Inferior parietal cortex (tissue), 1 donor: Measurements from ENCODE around the gene SH3TC1.

Experiments used
- DNase-seq: peaks from one replicate; pipeline ENCODE4 v3.0.0-alpha.2; 2016; ENCODE audit errors: extremely low spot score

SH3TC1 gene

DNA sequence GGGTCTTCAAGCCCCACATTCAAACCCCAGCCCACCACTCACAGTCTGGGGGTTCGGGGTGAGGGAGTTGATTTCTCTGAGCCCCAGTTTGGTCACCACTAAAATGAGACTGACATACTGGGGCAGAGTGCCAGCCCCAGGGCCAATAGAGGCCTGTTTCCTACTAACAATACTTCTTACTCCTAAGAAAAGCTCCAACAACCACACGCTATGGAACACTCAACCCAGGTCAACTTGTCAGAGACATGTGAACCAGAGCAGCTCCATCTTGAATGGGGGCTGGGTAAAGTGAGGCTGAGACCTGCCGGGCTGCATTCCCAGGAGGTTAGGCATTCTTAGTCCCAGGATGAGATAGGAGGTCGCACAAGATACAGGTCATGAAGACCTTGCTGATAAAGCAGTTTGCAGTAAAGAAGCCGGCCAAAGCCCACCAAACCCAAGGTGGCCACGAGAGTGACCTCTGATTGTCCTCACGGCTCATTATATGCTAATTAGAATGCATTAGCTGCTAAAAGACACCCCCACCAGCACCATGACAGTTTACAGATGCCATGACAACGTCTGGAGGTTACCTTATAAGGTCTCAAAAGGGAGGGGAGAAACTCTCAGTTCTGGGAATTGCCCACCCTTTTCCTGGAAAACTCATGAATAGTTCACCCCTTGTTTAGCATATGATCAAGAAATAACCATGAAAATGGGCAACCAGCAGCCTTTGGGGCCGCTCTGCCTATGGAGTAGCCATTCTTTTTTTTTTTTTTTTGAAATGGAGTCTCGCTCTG, 43.9 kb downstream of the SH3TC1 start:
- no peak for DNase-seq

DNA sequence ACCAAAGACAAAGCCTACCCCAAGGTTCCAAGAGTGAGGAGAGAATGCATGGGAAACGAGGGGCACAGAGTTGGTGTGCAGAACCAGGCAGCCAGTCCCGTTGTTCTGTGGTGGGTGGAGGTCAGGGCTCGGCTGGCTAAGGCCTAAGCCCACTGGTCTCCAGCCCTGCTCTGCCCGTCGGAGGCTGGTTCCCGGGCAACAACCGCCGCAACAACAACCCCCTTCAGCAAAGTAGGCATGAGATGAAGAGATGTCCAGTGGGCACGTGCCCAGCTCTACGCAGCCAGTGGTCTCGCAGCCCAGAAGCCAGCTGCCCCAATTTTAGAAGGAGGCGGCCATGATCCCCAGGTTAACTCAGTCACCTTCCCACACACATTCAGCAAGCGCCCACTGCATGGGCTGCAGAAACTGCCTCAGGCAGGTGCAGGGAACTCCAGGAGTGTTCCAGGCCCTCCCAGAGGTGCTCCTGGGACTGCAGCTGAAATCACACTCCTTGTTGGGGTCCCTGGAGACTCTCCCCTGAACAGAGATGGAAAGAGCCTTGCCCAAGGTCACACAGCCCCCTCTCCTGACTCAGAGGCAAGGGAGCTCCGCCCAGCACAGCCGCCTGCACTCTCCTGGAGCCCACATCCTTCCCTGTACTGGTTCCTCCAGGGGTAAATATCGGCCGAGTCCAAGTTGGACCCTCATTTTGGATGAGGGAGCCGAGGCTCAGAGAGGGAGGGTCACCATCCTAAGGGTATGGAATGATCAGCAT, 45.1 kb downstream of the SH3TC1 start:
- no peak for DNase-seq

DNA sequence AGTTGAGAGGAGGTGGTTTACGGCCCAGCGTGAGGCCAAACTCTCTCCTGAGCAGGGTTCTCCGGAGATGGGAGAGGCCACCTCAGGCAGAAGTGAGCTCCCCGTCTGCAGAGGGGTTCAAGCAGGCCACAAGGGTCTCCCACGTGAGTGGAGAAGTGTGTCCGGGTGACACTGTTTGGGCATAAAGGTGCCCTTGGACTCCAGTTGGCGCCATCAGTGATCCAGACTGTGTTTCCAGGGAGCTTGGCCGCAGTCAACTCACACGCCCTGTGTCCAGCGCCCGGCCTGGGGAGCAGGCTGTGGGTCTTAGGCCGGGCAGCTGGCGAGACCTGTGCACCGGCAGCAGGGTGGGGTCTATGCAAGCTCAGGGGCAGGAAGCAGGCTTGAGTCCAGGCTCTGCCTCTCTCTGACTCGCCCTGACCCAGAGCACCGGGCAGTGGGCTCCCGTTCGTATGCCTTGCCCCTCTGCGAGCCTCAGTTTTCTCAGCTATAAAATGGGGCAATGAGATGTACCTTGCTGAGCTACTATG, 45.9 kb downstream of the SH3TC1 start:
- DNase-seq, result no peak

DNA sequence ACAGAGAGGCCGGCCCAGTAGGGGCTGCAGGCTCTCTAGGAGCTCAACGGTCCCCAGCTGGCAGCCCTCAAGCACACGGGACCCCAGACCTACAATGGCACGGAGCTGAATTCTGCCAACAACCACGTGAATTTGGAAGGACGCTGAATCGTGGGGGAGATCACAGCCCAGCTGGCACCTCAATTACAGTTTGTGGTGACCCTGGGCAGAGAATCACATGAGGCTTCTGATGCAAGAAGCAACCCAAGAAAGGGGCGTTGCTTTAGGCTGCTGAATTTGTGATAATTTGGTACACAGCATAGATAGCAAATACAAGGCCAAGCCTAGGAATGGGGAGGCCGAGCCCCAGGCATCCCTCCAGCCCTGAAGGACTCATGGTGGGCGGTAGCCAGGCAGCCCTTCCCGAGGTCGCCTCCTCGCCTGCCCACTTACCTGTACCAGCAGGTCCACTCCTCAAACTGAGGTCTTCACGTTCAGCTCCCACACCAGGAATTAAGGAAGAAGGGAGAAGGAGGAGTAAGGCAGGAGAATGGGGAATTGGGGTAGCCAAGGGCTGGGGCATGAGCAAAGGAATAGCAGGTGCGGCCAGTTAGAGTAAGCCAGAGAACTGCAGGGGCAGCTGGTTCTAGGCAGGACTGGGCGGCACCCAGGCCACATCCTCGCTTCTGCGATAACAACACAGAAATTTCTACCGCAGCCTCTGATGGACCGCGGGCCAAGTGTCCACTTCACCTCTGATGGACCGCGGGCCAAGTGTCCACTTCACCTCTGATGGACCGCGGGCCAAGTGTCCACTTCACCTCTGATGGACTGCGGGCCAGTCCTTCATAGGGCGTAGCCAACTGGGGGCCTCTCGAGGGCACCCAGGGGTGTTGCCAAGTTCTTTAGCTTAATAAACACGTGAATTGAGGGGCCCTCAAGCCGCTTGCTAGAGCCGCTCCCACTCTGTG, 47.1 kb downstream of the SH3TC1 start:
- no peak for DNase-seq

DNA sequence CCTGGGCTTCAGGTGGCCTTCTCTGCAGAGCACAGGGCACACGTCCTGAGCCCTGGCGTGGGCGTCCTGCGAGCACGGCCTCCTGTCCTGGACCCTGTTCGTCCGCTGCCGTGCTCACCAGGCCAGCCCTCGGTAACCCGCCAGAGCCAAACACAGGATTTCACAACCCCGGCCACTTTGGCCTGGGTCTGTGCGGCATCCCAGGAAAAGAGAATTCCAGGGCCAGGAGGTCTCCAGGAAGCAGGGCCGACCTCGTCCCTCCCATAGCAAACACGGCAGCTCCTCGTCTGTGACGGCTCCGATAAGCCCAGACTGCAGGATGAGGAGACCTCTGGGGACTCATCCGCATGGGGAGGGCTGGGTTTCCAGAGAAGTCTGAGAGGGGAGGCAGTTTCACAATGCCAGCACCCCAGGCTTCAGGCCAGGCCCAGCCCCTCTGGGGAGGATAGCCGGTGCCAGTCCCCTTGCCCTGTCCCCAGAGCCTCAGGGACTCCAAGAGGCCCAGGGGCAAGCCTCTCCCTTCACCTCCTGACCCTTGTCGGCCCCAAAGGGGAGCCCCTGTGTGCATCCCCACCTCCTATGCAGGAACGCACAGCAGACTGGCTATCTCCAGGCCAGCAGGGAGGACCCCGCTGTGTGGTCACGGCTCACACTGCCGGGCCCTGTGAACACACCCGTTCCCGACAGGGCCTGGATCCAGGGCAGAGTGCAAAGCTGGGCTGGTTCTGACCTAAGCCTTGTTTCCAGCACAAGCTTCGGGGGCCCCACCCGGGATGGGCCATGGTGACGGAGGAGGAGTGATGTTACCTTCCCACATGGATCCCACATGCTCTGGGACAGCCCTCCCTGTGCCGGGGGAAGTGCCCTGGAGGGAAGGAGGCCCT, 48.2 kb downstream of the SH3TC1 start:
- no peak for DNase-seq

DNA sequence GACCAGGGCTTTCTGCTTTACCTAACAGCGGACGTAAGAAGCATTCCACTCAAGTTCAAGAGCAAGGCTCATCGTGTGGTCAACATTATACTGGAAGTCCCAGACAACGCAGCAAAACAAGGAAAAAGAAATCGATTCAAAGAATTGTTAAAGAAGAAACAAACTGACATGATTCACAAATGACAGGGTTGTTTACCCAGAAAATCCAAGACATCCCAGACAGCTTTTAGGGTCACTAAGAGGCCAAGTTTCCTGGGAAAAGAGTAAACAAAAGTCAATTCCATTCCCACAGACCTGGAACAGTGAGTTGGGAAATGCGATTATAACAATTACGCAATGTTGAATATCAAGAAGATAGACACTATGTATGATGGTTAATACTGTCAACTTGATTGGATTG, 49.0 kb downstream of the SH3TC1 start:
- DNase-seq, result no peak

DNA sequence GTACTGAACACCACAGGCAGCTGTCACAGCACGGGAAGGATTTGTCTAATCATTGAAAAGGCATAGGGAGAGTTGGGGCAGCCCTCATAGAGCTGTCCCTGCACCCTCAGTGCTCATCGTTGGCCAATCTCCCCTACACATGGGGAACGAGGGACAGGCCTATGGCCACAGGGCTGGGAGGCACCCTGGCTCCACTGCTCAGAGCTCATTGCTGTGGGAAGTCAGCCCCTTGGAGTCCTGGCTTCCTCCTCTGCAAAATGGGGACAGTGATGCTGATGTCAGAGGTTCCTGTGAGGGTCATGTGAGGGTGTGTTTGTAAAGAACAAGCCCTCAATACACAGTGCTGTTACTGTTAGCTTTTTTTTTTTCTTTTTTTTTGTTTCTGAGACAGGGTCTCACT, 51.1 kb downstream of the SH3TC1 start:
- DNase-seq, result no peak

DNA sequence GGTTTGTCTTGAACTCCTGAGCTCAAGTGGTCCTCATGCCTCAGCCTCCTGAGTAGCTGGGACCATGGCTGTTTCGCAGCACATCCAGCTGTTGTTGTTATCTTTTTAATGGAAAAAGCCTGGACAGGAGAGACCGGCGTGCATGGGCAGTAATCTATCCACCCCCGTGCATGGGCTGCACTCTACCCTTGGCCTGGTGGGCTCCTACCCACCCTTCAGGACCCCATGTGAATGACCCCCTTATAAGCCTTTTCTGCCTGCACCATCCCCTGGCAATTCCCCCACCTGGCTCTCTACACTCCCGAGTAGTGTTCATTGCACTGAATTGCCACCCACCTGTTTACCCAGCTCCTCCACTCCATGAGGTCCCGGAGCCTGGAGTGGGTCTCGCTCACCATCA, 51.5 kb downstream of the SH3TC1 start:
- no peak for DNase-seq

DNA sequence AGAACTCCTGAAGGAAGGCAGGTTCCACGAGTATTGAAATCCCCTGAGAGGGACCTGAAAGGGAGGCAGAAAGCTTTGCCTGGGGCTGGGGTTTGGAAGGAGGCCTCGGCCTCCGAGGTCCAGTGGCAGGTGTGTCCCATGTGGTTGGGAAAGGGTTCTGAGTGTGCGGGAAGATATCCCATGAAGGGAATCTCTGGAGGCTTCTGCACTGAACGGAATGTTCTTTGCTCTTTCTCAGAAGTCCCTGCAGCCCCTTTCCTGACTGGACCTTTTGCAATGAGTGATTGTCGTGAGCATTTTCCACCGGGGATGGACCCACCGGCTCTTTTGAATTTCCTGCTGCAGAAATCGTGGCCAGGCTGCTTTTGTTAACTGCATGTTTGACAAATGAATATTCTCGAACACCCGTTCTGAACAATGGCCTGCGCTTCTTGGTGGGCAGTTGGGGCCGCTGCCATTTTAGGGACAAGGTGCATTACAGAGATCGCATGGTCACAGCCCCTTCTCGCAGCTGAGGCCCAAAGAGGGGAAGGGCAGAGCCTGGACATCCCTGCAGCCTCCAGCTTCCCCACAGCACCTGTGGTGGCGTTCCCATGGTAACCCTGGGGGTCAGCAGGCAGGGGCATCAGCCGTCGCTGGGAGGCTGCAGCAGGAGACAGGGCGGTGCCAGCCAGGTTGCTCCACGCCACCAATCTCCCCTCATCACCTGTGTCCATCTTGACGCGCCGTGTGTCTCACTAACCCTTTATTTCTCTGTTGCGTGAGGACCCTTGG, 52.2 kb downstream of the SH3TC1 start:
- no peak for DNase-seq

DNA sequence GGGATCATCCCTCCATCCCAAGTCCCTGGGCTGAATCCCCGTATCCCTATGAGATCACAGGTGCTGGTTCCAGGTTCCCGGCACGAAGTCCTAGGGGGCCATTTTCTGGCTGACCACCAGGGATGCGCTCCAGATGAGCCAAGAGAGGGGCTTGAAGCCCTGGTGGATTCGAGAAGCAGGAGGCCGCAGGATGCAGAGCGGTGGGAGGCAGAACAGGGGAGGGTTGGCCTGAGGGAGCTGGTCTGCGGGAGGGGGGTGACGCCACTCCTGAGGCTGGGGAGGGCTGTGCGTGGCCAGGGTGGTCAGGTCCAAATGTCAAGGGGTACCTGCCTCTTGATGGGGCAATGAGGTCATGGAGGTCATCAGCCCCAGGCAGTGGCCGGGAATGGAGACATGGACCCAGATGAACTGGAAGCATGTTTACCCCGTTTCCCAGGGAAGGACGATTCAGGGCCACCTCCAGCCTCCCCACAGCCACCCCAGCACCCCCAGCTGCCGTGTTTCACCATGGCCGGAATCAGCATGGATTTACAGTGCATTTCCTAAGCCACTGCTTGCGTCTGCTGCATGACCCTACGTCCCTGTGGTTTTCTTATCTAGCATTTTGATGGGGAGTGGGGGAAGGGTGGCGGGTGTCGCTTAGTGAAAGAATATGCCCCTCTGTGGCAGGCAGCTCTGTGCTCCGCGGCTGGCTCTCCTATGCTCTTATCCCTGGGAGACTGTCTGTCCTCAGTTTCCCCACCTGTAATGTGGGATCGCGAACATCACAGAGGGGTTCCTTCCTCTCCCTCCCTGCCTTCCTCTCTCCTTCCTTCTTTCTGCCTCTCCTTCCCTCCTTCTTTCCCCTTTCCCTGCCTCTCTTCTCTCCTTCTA, 53.4 kb downstream of the SH3TC1 start:
- DNase-seq, result no peak

DNA sequence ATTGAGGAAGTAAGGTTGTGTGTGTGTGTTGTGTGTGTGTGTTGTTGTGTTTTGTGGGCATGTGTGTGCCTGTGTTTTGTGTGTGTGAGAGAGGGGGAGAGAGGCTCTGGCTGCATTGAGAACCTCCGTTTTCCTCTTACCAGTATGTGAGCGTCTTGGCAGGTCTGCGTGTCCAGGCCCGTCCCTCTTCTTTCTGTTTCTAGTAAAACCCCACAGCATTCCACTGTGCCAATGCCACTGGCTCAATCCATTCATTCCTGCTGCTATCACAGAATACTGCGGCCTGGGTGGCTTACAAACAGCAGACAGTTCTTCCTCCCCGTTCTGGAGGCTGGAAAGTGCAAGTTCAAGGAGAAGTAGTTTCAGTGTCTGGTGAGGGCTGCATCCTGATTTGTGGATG, 55.0 kb downstream of the SH3TC1 start:
- DNase-seq, result no peak

DNA sequence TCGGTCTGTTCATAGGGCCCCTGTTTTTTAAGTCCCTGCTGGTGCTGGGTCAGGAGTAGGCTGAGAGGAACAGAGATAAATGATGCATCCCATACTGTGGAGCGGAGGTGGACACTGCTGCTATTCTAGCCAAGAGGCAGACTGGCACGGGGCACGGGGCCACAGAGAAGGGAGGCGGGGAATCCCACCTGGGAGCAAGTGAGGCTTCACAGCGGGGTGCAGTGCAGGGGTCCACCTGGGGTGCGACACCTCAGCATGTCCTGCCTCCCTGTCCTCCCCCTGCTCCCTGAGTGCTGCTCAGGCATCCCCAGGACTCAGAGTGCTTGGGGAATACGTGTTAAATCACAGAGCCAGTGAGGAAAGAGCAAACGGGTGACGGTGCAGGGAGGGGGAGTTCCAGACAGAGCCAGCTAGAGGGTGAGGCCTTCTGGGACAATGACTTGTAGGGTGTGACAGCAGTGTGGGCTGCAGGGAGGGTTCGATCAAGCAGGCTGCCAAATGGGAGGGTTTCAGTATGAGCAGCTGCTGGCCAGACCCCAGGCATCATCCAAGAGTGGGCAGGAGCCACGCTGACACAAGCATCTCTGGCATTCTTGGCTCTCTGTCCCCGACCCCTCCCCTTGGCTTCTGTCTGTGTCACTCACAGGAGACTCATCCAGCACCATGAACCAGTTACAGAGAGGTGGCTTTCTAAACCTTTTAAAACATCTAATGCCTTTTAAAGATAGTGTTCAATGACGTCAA, 56.8 kb downstream of the SH3TC1 start:
- DNase-seq, result no peak

DNA sequence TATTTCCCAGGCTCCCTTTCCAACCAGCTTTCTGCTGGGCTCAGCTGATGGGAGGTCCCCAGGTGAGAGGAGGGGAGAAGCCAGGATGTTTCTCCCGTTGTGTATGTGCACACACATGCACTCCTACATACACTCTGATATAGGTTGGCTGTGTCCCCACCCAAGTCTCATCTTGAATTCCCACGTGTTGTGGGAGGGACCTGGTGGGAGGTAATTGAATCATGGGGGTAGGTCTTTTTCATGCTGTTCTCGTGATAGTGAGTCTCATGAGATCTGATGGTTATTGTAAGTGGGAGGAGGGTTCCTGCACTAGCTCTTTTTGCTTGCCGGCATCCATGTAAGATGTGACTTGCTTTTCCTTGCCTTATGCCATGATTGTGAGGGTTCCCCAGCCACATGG, 58.8 kb downstream of the SH3TC1 start:
- no peak for DNase-seq

DNA sequence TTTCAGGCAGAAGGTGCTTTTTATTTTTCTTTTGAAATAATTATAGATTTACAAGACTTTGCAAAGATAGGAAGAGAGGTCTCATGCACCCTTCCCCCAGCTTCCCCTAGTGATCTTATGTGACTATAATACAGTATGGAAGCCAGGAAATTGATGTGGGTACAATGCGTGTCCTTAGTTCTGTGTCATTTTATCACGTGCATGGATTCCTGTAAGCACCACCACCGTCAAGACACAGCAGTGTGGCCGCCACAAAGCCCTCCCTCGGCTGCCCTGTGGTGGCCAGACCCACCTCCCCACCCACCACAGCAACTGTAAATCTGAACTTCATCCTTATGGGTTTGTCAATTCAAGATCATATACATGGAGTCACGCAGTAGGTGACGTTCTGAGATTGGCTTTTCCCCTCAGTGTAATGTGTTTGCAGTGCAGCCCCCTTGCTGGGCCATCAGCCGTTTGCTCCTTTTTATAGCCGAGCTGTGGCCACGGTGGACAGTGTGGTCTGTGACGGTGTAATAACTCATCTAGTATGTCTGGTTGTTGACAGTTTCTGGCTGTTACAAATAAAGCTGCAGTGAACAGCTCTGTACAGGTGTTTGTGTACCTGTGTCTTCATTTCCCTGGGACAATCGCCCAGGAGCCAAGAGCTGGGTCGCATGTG, 59.6 kb downstream of the SH3TC1 start:
- DNase-seq, result no peak

DNA sequence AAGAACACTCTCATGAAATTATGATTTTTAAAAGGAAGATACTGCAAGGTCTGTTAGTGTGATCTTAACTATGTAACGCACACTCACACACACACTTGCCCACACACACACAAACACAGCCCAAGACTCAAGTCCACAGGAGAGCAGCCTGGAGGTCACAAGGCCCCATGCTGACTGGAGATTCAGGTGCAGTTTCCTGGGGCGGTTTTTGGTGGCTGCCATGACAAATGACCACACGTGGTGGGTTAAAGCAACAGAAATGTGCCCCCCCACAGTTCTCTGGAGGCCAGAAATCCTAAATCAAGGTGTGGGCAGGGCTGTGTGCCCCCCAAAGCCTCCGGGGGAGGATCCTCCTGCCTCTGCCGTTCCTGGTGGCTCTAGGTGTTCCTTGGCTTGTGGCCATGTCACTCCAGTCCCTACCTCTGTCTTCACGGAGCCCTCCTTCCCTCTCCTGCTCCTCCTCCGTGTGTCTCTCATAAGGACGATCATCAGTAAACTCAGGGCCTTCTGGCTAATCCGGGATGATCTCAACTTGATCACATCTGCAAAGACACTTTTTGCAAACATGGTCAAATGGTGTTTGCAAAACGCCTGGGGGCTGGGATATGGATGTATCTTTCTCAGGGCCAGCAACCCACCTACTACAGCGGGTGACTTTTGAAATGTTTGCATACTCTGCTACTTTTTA, 60.8 kb downstream of the SH3TC1 start:
- no peak for DNase-seq

DNA sequence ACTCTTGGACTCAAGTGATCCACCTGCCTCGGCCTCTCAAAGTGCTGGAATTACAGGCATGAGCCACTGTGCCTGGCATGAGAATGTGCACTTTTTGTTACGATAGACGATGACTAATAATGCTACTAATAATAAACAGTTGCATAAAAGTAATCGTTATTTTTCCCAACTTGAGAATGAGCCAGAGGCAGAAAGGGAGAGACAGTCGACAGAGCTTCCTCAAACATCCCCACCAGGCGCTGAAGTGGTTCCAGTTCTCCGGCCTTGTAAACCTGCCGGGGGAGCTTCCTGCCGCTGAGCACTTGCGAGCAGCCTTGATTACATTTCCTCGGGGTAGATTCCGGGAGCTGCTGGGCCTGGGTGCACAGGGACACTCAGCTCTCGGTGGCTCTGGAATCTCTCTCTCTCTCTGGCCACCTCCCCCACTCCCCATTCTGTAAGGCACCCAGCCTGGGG, 61.6 kb downstream of the SH3TC1 start:
- no peak for DNase-seq

DNA sequence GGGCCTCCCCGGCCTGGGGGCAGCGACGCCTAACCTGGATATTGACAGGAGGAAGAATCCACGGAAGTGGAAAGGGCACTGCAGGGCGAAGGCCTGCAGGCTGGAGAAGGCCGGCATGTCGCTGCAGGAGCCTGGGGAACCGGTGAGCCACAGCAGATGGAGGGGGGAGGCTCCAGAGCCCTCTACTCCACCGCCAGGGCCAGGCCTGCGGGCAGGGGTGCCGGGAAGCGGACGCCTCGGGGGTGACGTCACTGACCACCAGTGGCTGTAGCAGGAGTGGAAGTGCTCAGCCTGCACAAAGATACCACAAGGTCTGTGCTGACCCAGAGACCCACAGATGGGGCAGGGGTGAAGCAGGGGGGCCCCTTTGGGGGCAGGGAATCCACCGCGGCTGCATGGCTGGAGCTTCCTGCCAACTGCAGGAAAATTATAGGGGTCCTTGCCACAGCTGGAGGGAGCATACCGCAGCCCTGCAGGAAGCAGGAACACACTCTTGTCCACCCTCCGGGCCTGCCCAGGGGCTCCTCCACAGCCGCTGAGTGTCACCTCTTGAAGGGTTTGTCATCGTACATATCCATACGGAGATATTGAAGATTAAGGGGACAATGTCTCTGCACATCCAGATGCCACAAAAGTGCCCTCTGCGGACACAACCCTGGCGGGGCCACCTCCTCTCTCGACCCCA, 62.9 kb downstream of the SH3TC1 start:
- no peak for DNase-seq
